Measurements from ENCODE around the gene TCF4. TPM values are rescaled to one million over a fixed set of nuclear protein-coding genes. Genes with fewer than 3 reads are reported as not detected.
A peak's percentile ranks its signal among the peaks of the same experiment; 100 is the strongest.

Gene TCF4
- total RNA-seq, 1 experiment from 2014 or later: 38.0 TPM

DNA sequence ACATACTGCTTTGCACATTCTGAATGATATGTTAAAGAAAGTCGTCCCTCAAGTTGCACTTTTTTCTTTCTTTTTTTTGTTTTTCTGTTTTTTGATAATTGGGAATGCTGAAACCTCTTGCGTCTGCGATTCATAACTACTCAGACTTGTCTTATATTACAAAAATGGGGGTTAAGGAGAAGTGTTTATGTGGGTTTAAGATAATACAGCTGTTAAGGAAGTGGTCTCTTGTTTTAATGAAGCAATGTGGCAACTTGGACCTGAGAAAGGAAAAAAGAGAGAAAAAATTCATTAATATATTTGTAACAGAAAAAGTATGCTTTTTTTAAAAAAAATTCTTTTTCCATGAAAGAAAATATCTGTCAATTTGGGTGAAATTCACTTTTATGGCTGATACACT, 360.2 kb downstream of the TCF4 start:
- DNase-seq: no peak
- Histone ChIP-seq H3K27me3 (ENCODE audit: control insufficient read depth, insufficient read depth, low read length) (no peaks in the 10 kb centered on the region), H3K36me3 (replicated peaks; ENCODE audit: control insufficient read depth, insufficient read depth, low read length) (peaks cover 7% of the 10 kb centered on the region), H3K4me3 (ENCODE audit: insufficient read depth, low read depth, low read length) (no peak overlapping the region)

DNA sequence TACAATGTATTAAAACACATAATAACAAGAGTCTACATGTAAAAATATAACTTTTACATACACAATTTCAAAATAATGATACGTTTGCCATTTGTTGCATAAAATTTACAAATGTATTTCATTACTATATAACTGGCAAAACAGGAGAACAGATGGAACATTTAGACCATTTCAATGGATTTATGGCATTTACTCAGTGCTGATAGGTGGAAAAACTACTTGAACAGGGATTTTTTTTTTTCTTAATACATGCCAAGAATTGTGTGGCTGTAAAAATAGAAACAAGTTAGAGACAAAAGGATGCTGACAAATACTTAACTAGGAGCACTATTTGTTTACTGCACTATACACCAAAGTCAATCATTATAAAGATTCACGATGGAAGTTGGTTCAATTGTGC, 361.9 kb downstream of the TCF4 start:
- peaks cover 4% of the 10 kb centered on the region for H3K36me3 ChIP-seq (replicated peaks; ENCODE audit: control insufficient read depth, insufficient read depth, low read length)
- DNase-seq: no peak
- no peak overlapping the region for H3K4me3 ChIP-seq (ENCODE audit: insufficient read depth, low read depth, low read length)
- no peaks in the 10 kb centered on the region for H3K27me3 ChIP-seq (ENCODE audit: control insufficient read depth, insufficient read depth, low read length)

GRCh38 chr18:55224086-55224625, 363.8 kb downstream of the TCF4 start:
- H3K36me3 ChIP-seq (replicated peaks; ENCODE audit: control insufficient read depth, insufficient read depth, low read length): peaks cover 4% of the 10 kb centered on the region
- no peaks in the 10 kb centered on the region for H3K27me3 ChIP-seq (ENCODE audit: control insufficient read depth, insufficient read depth, low read length)
- no peak overlapping the region for H3K4me3 ChIP-seq (ENCODE audit: insufficient read depth, low read depth, low read length)
- no peak for DNase-seq

- DNase-seq: no peak
- Histone ChIP-seq H3K4me3 (ENCODE audit: insufficient read depth, low read depth, low read length) (no peak overlapping the region), H3K27me3 (ENCODE audit: control insufficient read depth, insufficient read depth, low read length) (no peaks in the 10 kb centered on the region), H3K36me3 (replicated peaks; ENCODE audit: control insufficient read depth, insufficient read depth, low read length) (no peaks in the 10 kb centered on the region)
Observed at GRCh38 chr18:55221622-55222021, 366.4 kb downstream of the TCF4 start.

- no peak for DNase-seq
- H3K27me3 ChIP-seq (ENCODE audit: control insufficient read depth, insufficient read depth, low read length): no peaks in the 10 kb centered on the region
- H3K36me3 ChIP-seq (replicated peaks; ENCODE audit: control insufficient read depth, insufficient read depth, low read length): no peaks in the 10 kb centered on the region
- H3K4me3 ChIP-seq (ENCODE audit: insufficient read depth, low read depth, low read length): no peak overlapping the region
Observed at GRCh38 chr18:55220523-55220922, 367.5 kb downstream of the TCF4 start.

GRCh38 chr18:55219823-55220222, 368.2 kb downstream of the TCF4 start:
- H3K4me3 ChIP-seq (ENCODE audit: insufficient read depth, low read depth, low read length): no peak overlapping the region
- no peaks in the 10 kb centered on the region for H3K27me3 ChIP-seq (ENCODE audit: control insufficient read depth, insufficient read depth, low read length)
- no peak for DNase-seq
- H3K36me3 ChIP-seq (replicated peaks; ENCODE audit: control insufficient read depth, insufficient read depth, low read length): no peaks in the 10 kb centered on the region

- no peak overlapping the region for H3K4me3 ChIP-seq (ENCODE audit: insufficient read depth, low read depth, low read length)
- no peak for DNase-seq
- no peaks in the 10 kb centered on the region for H3K36me3 ChIP-seq (replicated peaks; ENCODE audit: control insufficient read depth, insufficient read depth, low read length)
- no peaks in the 10 kb centered on the region for H3K27me3 ChIP-seq (ENCODE audit: control insufficient read depth, insufficient read depth, low read length)
Observed at GRCh38 chr18:55219059-55219458, 368.9 kb downstream of the TCF4 start.

- no peak for DNase-seq
Observed at GRCh38 chr18:55214969-55215368, 373.0 kb downstream of the TCF4 start.

DNA sequence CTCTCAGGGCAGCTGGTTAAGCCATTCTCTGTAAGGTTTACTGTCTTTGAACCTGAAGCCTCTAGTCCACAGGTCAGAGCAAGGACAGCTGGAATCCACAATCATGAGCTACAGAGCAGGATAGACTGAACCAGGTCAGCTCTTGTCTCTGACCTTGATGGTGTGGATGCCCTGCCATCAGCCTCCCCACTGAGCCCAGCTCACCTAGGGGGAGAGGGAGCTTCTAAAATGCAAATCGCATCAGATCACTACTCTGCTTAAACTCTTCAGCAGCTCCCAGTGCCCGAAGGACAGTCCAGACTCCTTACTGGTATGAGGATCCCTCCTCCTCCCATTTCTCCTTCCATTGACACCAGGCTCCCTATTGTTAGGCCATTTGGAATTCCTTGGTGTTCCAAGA, 373.5 kb downstream of the TCF4 start:
- Histone ChIP-seq H3K4me3 (ENCODE audit: insufficient read depth, low read depth, low read length) (no peak overlapping the region), H3K36me3 (replicated peaks; ENCODE audit: control insufficient read depth, insufficient read depth, low read length) (no peaks in the 10 kb centered on the region), H3K27me3 (ENCODE audit: control insufficient read depth, insufficient read depth, low read length) (no peaks in the 10 kb centered on the region)
- DNase-seq: no peak

More at GRCh38 chr18:55214969-55215368, 373.0 kb downstream of the TCF4 start:
- no peaks in the 10 kb centered on the region for H3K36me3 ChIP-seq (replicated peaks; ENCODE audit: control insufficient read depth, insufficient read depth, low read length)
- no peak overlapping the region for H3K4me3 ChIP-seq (ENCODE audit: insufficient read depth, low read depth, low read length)
- H3K27me3 ChIP-seq (ENCODE audit: control insufficient read depth, insufficient read depth, low read length): no peaks in the 10 kb centered on the region

GRCh38 chr18:55213586-55213985, 374.4 kb downstream of the TCF4 start:
- H3K4me3 ChIP-seq (ENCODE audit: insufficient read depth, low read depth, low read length): no peak overlapping the region
- DNase-seq: no peak
- no peaks in the 10 kb centered on the region for H3K27me3 ChIP-seq (ENCODE audit: control insufficient read depth, insufficient read depth, low read length)
- H3K36me3 ChIP-seq (replicated peaks; ENCODE audit: control insufficient read depth, insufficient read depth, low read length): no peaks in the 10 kb centered on the region

DNA sequence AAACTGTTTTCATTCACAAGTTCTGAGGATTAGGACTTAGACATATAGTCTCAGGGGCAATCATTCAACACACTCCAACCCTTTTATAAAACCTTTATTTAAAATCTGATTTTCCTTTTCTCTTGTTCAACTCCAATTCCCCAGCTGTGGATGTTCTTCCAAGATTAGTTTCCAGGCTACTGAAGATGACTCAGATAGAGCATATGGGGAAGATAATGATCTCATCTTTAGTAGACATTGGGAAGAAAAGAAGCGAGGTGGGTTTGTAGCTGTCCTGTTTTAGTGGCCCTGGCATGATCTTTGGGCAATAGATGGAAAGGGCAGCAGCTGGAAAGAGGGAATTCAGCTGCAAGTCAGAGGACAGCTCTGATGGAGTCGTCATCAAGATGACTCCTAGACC, 381.1 kb downstream of the TCF4 start:
- H3K36me3 ChIP-seq (replicated peaks; ENCODE audit: control insufficient read depth, insufficient read depth, low read length): no peaks in the 10 kb centered on the region
- no peak overlapping the region for H3K4me3 ChIP-seq (ENCODE audit: insufficient read depth, low read depth, low read length)
- no peak for DNase-seq
- no peaks in the 10 kb centered on the region for H3K27me3 ChIP-seq (ENCODE audit: control insufficient read depth, insufficient read depth, low read length)

DNA sequence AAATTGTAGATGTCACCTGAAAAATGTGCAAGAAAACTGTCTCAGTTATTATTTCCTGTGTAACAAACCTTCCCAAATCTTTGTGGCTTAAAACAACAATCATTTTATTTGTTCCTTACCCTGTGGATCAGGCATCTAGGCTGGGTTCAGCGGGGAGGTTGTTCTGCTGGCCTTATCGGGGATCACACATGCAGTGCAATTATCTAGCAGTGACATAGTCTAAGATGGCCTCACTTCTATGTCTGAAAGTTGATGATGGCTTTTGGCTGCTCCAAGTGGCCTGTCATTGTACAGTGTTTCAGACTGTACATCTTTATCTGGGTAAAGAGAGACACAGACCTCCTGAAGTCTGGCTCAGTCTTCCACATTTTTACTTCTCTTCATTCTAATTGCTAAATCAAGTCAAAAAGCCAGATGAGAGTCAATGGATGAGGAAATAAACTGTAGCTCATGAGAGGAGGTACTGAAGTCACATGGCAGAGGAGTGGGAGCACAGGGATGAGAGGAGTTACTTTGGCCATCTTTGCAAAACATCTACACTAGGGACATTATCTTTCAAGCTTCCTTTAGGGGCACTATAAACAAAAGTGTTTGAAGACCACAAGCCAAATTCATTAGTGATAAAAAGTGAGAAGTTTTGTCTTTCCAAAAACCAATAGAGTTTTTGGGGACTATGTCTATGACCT, 385.6 kb downstream of the TCF4 start:
- no peak overlapping the region for H3K4me3 ChIP-seq (ENCODE audit: insufficient read depth, low read depth, low read length)
- no peaks in the 10 kb centered on the region for H3K27me3 ChIP-seq (ENCODE audit: control insufficient read depth, insufficient read depth, low read length)
- DNase-seq: no peak
- no peaks in the 10 kb centered on the region for H3K36me3 ChIP-seq (replicated peaks; ENCODE audit: control insufficient read depth, insufficient read depth, low read length)

- H3K27me3 ChIP-seq (ENCODE audit: control insufficient read depth, insufficient read depth, low read length): no peaks in the 10 kb centered on the region
Observed at GRCh38 chr18:55199291-55199963, 388.6 kb downstream of the TCF4 start.

DNA sequence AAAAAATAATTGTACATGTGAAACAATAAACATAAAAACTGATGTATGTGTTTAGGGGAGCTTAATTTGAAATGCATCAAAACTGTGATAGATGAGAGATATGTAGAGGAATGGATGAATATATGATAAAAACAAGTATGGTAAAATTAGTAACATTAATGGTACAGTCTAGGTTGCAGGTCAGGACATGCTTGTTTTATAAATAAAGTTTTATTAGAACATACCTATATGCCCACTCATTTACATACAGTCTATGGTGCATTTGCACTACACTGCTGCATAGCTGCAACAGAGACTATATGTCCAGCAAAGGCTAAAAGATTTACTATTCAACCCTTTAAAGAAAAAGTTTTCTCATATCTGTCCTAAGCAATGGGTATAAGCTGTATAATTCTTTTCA, 392.1 kb downstream of the TCF4 start:
- H3K27me3 ChIP-seq (ENCODE audit: control insufficient read depth, insufficient read depth, low read length): no peaks in the 10 kb centered on the region
- no peak overlapping the region for H3K4me3 ChIP-seq (ENCODE audit: insufficient read depth, low read depth, low read length)
- no peaks in the 10 kb centered on the region for H3K36me3 ChIP-seq (replicated peaks; ENCODE audit: control insufficient read depth, insufficient read depth, low read length)
- no peak for DNase-seq

More at GRCh38 chr18:55199291-55199963, 388.6 kb downstream of the TCF4 start:
- Histone ChIP-seq H3K4me3 (ENCODE audit: insufficient read depth, low read depth, low read length) (no peak overlapping the region), H3K36me3 (replicated peaks; ENCODE audit: control insufficient read depth, insufficient read depth, low read length) (no peaks in the 10 kb centered on the region)
- DNase-seq: no peak

- Histone ChIP-seq H3K36me3 (replicated peaks; ENCODE audit: control insufficient read depth, insufficient read depth, low read length) (no peaks in the 10 kb centered on the region), H3K4me3 (ENCODE audit: insufficient read depth, low read depth, low read length) (no peak overlapping the region), H3K27me3 (ENCODE audit: control insufficient read depth, insufficient read depth, low read length) (no peaks in the 10 kb centered on the region)
- DNase-seq: peak; percentile 13
Observed at GRCh38 chr18:55189972-55190371, 398.0 kb downstream of the TCF4 start.
